DMS53 (cell line): ENCODE measurements around the gene PKP4.
"Not testable (repeated sequence)": the region's sequence is repeated elsewhere in the genome, so short reads cannot be mapped to it uniquely, and the experiment has no call there.

Experiments used
- DNase-seq: peaks from one replicate; lab custom pipeline; 2025; lab: John Stamatoyannopoulos, UW

PKP4 gene

DNA sequence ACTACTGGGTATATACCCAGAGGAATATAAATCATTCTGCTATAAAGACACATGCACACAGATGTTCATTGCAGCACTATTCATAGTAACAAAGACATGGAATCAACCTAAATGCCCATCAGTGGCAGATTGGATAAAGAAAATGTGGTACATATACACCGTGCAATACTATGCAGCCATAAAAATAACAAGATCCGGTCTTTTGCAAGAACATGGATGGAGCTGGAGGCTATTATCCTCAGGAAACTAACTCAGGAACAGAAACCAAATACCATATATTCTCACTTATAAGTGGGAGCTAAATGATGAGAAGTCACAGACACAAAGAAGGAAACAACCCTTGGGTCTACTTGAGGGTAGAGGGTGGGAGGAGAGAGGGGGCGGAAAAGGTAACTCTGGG, 16.5 kb downstream of the PKP4 start:
- not testable (repeated sequence) for DNase-seq

DNA sequence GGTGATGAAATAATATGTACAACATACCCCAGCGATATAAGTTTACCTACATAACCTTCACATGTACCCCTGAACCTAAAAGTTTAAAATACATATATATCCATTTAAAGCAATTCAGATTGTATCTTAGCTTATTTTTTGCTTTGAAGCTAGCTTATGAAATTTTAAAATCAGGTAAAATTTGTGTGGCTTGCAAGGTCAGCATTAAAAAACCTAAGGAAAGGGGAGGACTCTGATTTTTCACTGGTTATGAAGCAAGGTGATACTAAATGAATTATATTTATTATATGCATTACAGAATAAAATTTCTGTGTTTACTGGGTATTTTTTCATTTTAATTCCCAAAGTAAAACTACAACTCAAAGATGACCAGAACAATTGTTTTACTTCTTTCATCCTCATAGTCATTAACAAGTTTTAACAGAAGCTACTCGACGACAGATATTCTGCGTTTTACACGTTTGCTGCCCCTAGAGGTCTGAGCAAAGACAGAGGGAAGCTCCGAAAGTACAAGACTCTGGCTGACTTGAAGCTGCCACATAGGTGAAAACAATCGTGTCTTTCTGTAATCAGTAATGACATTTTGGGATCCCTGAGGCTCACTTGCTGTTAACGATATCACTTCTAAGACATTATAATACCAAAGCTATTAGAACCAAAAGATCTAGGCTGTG, 17.1 kb downstream of the PKP4 start:
- peak; percentile 10 for DNase-seq

DNA sequence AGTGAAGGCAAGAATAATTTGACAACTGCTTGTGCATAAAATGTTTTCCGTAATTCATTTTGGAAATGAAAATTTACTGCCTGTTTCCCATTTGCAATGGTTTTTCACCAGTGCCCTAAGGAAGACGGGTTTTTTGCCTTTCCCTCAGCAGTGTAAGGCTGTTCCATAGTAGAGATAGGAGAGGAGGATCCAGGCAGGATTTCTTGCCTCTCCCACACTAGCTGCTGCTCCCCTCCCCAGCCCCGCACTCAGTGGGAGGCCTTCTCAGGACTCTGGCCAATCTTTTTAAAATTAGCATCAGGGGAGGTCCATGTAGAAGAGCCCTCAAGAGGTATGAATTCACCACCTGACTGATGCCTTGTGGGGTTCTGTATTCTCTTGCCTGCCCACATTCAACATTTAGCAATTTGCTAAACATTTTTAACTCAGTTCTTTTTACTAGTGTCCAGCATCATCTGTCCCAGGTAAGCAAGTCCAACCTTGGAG, 17.8 kb downstream of the PKP4 start:
- DNase-seq = not testable (repeated sequence)

DNA sequence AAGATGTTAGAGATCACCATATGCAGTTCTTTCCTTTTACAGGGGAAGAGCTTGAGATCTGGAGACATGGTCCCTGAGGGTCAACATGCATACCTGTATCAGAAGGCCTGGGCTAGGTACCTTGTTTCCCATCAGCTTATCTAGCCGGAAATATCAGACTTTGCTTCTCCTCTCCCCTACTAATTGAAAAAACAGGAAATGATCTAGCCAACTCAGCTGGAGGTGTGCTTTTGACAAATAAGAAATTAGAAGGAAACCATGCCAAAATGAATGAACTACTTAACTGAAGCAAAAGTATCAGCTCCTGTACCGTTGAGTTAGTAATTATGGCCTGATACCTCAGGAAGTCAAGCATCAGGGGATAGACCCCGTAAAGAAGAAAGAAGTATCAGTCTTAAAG, 20.4 kb downstream of the PKP4 start:
- DNase-seq = no peak

DNA sequence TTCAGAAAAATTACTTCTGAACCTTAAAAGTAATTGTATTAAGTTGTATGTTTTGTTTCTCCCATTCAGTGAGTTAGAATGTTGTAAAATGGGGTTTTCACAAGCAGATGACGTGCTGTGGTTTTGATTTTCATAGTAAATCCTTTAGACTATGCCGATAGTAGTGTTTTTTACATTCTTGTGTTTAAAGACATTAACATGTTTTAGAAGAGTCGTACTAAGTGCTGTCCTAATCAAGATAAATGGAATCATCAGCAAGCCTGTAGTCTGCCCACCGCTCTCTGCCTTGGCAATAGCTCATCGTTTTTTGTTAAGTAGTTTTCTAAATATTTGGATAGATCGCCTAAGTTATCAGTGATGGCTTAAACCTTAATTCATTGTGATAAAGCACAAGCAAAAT, 21.5 kb downstream of the PKP4 start:
- DNase-seq = no peak

DNA sequence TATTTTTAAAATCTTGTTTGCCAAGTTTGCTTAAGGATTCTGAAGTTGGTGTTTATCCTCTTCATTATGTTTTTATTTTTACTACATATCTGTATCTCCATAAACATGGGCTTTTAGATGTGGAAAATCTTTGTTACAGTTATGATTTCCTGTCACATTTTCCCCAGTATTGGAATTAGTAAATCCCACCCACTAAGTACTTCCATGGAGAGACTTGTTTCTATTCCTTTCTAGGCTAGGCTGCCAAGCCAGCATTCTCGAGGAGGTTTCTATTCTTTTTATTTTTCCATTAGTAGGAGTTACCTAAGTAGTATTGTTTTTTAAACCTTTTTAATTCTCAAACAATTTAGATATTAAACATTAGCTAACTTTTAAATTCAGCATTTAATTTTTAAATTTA, 22.1 kb downstream of the PKP4 start:
- DNase-seq = no peak

DNA sequence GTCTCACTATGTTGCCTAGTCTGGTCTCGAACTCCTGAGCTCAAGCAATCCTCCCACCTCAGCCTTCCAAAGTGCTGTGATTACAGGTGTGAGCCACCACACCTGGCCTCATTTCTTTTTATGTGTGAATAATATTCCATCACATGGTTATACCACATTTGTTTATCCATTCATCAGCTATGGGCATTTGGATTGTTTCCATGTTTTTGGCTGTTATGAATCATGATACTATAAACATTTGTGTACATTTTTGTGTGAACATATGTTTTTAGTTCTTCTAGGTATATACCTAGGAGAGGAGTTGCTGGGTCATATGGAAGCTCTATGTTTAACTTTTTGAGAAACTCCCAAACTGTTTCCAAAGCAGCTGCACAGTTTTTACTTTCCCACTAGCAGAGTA, 24.4 kb downstream of the PKP4 start:
- no peak for DNase-seq

DNA sequence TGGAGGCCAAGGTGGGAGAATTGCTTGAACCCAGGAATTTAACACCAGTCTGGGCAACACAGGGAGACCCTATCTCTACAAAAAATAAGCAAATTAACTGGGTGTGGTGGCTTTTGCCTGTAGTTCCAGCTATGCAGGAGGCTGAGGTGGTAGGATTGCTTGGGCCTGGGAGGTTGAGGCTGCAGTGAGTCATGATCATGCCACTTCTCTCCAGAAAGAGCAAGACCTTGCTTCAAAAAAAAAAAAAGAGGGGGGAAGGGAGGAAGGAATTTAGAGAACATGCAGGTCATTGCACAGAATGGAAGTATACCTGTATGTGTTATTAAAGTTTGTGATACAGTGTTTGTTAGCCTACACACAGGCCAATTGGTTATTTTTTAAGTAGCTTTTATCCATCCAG, 25.8 kb downstream of the PKP4 start:
- DNase-seq = no peak

DNA sequence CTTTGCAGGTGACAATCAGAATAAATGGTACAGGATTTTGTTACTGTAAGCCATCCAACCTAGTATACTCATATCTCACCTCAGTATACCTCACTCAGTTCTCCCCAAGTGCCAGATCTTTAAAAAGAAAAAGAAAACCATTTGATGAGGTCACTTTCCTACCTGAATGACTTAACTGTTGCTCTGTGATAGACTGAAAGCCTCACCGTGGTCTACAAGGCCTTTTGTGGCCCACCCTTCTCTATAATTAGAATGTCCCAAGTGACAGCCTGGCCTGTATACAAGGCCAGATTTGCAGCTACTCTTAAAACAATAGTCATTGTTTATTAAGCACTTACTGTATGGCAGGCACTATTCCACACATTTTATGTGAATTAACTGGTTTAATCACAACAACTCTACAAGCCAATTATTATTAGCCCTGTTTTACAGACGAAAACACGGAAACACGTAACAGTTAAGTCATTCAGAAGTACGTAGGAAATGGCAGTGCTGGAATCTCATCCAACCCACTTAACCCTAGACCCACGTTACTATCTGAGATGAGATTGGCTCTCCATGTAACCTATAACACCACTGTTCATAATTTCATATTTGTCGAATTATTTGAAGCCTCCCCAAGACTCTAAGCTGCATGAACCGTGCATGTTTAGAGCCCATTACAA, 28.3 kb downstream of the PKP4 start:
- no peak for DNase-seq

DNA sequence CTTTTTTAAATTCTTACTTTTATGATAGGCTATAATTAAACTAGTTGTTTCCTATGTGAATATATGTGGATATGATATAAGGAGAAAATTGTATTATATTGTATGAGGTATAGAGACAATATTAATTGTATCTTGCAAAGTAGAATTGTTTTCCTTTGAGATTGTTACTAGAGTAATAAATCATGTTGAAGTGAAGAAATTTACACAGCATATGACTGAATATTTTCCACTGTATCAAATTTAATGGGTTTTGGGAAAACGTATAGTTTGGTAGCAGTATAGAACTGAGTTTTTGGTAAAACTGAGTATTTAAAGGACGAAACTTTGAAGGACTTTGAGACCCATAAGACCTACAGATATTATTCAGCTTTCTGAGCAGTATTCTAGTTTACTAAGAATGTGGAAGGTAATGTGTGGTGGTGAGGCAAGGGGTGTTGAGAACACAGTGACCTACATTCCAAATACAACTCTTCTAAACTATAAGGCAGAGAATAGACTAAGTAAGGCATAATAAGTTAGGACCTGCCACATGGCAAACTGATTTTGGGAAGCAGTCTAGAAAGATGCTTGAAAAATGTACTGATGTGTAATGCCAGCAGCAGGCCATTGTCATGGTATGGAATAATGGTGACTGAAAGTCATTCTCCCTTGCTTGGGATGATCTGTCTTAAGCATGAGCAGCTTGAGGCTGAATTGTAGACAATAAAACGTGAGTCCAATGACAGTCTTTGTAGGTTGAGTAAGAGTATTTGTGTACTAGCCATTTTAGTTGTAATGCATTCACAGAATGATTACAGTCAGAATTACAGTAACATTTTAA, 29.6 kb downstream of the PKP4 start:
- no peak for DNase-seq

DNA sequence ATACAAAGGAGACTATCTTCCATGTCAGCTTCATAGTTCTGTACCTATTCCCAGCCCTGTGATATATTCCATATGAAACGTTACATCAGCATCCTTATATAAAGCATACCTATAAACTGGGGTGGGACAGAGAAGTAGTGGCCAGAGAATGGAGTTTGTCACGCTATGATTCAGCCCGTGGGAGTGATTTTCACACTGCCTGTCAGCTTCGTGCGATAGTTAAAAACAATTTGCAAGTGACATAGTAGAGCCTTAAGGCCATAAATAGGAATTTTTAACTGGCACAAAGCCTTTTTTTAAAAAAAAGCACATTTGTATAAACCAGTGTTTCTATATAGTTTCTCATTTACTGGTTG, 30.2 kb downstream of the PKP4 start:
- no peak for DNase-seq

DNA sequence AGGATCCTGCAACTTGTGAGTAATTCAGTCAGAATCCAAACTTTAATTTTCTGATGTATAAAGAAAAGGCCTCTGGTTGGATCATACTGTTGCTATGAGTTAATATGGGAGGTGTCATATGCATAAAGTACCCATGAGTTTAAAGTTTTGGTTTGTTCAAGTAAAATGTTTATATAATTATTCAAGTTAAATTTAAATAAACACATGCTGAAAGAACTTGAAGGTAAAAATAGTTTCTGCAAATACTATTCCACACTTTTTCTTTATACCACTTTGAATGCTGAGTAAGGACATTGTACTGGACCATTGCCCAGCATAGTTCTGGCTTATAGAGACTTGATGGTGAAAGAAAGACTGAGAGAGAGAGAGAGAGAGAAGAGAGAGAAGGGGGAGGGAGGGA, 30.7 kb downstream of the PKP4 start:
- no peak for DNase-seq

DNA sequence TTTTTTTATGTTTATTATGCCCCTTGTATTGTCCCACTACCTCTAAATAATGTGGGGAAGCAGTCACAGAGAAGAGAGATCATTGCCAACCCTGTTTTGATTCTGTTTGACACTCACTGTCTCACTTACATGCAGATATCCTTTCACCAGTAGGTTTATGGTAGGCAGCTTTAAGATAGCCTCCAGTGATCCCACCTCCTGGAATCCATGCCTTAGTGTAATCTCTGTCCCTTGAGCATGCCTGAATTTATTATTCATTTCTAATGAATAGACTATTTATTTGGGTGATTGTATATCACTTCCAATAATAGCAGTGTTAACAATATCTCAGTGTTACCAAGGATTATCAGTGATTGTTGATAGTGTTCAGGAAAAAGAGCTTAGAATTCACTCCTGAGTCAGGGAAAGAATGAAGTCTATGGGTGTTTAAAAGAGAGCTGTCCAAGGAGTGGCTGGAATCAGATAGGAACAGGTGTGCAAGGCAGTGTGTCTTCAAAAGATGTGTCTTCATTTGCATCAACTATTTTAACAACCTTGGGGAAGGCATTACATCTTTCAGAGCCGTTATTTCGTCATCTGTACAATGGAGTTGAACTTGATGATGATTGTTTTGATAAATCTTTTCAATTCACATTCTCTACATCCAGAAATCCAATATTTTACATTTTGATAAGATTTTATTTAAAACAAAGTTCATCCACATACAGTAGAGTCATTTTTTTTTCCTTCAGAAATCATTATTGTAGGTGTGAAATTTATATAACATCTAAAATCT, 31.9 kb downstream of the PKP4 start:
- DNase-seq = no peak

DNA sequence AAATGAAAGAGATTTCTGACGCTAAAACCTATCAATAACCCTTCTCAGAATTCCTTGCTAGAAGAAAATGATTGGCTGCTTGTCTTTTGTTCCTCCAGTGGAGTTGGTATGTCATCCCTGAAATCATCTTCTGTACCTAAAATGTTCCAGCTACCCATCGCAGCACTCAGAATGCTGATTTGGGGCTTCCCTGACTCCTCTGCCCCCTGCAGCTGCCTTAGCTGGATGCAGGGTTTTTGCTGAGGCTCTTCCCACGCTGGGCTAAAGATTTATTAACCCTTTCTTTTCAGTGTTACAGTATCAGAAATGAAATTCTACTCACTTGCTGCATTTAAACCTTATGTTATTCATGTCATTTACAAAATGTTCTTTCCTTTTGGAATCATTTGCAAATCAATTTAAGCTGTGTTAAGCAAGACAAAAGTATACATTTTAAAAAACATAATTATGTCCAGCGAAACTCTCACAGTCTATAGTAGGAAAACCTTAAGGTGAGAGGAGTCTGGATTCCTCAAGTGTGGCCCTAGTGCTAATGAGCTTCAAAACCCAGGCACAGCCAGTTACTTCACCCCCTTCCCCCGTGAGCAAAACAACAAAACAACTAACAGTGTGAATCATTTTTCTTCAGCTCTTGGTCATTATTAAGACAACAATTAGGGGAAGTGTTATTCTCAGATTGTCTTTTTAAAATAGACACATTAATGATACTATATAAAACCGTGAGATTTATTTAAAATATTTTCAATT, 32.8 kb downstream of the PKP4 start:
- no peak for DNase-seq

DNA sequence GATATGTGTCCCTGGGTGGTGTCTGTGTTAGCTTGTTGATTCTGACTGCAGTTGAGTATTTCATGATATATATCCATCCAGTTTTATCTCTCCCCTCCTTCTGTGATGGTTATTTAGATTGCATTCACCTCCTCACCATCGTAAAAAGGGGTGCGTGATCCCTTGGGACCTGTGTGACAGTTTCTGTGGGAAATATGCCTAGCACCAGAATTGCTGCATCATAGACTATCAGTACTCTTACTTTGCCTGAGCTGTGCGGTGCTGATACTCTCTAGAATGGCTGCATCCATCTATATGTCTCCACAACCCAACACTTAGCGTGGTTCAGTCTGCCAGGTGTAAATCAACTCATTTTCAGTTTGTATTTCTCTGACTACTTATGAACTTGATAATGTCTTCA, 34.3 kb downstream of the PKP4 start:
- no peak for DNase-seq

DNA sequence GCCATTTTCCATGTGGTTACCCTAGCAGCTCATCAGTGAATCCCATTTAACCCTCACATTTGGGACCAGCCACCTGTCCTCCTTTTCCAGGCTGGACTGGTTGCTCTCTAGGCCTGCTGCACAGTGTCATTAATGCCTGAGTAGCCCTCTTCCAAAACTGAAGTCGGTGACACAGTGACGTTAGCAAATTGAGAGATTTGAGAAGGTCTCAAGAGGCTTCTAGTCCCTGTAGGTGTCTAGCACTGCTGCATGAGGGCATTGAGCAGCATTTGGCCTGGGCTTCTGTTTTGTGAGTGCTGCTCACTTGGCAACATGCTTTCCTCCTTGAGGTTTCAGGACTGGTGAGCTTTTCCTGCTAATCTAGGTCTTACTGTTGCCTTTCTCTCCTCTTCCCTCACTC, 36.7 kb downstream of the PKP4 start:
- no peak for DNase-seq

DNA sequence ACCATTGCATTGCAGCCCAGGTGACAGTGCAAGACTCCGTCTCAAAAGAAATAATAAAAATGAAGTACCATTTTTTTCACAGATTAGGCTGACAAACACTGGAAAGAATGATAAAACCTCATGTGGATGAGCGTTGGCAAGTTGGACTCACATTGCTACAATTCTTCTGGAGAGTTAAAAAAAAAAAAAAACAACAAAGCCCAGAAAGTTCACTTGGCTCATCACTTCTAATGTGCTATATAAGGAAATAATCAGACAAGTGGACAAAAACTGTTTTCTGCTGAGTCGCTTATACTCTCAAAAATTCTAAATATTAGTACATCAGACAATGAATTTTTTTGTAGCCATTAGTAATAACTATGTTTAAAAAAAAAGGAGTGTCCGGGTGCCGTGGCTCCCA, 38.4 kb downstream of the PKP4 start:
- DNase-seq = no peak

DNA sequence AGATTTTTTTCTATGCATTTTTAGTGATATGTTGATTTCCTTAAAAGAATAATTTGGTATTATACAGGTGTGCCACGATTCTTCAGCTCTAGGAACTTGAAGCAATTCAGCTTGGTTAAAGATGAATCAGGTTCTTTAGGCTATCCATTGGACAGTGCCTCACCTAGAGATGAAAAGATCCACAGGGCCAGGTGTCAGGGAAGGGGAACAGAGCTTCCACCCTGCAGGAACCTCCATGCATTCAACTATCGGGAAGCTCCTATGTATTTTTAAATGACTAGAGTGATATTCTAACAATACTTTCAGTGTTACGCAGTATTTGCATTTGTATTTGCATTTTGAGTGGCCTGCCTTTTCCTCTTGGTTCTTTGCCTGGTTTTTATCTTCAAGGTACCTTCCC, 40.2 kb downstream of the PKP4 start:
- DNase-seq = no peak

DNA sequence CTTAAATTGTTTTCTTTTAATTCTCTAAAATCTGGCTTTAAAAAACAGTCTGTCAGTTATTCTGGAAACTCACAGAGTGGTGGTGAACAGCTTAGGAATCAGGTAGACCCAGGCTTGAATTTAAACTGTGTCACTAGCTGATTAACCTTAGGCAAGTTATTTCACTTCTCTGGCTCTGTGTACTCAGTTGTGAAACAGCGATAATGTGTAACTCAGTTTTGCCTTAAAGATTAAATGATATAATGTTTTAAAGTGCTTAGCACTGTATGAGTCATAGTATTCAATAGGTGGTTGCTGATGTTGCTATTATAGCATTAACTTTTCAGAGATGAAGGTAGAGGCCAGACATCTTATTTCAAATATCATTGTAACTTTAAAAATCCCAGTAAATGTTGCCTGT, 40.7 kb downstream of the PKP4 start:
- peak; percentile 11 for DNase-seq

DNA sequence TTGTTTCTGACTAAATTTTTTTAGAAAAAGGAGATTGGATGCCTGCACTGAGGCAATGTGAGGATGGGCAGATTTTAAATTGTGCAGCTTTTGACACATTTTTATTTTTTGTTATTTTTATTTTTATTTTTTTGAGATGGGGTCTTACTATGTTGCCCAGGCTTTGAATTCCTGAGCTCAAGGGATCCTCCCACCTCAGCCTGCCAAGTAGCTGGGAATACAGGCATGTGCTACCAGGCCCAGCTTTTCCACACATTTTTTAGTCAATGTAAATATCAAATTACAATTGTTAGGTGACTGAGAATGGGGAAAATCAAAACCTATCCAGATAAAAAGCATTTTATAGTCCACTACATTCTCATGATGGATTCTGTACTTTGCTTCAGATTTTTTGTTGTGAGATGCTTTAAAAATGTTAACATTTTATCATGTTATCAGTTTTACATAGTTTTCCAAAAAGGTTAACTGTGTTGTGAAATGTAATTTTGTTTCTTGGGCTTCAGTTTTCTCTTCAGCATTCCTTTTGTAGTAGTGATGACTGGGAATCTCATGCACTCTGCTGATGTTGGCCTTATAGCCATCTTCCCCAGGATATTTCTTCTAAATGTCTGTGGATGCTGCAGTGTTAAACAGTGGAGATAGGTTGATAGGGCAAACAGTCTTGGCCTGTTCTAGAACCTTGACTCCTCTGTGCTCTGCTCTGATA, 41.4 kb downstream of the PKP4 start:
- DNase-seq = no peak

DNA sequence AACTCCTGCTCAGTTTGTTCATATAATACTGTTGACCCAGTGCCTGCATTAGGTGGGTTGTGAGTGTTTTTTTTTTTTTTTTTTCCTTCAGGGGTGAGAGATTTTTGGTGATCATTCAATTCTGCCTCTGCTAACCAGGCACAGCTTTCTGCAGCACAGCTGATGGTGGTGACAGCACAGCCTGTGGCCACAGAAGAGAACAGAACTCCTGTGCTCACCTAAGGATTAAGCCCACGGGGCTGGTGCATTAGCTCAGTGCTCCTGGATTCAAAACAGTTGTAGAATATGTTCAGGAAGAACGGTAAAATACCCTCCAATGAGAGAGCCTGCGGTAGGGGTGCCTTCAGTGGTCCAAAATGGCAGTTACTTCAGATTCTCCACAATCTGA, 42.0 kb downstream of the PKP4 start:
- no peak for DNase-seq
